Measurements from ENCODE around the gene GHITM.
"Not testable (repeated sequence)": the region's sequence is repeated elsewhere in the genome, so short reads cannot be mapped to it uniquely, and the experiment has no call there.

GRCh38 chr10:84171237-84171636, 31.9 kb downstream of the GHITM start:
- TF ChIP-seq POLR2A (IDR thresholded peaks at IDR 0.05; ENCODE audit: low read length); GATA1 (IDR thresholded peaks at IDR 0.05; ENCODE audit: low read depth, low read length): not testable (repeated sequence)

Measured in erythroblast (primary cell).